ENCODE measurements around the gene WDFY3. TPM values are rescaled to one million over a fixed set of nuclear protein-coding genes. Genes with fewer than 3 reads are reported as not detected.

WDFY3 gene
- total and polyA plus RNA-seq, 3 donors from 2014 or later = 31.7 to 168 (median 126) TPM

DNA sequence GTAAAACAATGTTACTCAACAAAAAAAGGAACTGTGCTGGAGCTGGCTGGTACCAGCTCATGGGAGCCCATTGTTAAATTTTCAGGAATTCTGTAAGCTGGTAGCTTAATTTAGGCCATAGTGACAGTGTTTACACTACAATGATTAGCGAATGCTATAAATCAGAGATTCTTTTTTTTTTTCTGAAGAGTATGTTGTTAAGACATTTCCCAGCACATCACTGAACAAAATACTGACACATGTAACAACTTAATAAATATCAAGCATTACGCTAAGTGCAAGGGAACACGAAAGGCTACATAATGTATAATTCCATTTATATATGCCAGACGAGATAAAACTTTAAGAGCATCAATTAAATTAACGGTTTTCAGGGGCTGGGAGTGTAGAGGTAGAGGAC, 4.4 kb downstream of the WDFY3 start:
- no peak overlapping the region for H3K27ac ChIP-seq
- H3K9me3 ChIP-seq = no peaks in the 10 kb centered on the region
- DNase-seq = no peak
- no peaks in the 10 kb centered on the region for H3K36me3 ChIP-seq (ENCODE audit: low read depth, missing control alignments)
- intact Hi-C loops (cut with DNase I; ENCODE audit: low total_unique reads) = no loop called here
- no peak overlapping the region for H3K4me3 ChIP-seq
- H3K27me3 ChIP-seq = no peaks in the 10 kb centered on the region
- TF ChIP-seq CTCF (IDR thresholded peaks at IDR 0.05) (no peak), POLR2A (IDR thresholded peaks at IDR 0.05) (no peak)
- 65 to 69% methylated on average over 5 of the region's 5 CpGs for WGBS, 2 donors
- peaks cover 12% of the 10 kb centered on the region for H3K4me1 ChIP-seq

DNA sequence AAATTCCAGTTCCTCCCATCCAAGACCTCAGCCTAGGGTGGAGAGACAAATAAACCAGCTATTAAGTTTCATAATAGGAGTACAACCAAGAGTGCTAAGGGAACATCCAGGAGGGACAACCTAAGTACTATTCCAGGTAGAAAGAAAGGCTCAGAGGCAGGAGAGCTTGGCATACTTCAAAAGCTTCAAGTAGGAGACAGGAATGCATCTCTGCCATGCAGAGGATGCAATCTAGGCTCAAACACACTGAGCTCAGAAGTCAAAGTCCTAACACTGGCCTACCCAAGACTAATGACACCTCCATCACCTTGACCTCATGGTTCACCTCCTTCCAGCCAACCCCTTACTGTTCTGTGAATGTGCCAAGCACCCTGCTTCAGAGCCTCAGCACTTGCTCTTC, 8.1 kb downstream of the WDFY3 start:
- no peaks in the 10 kb centered on the region for H3K4me1 ChIP-seq
- intact Hi-C loops (cut with DNase I; ENCODE audit: low total_unique reads) = no loop called here

DNA sequence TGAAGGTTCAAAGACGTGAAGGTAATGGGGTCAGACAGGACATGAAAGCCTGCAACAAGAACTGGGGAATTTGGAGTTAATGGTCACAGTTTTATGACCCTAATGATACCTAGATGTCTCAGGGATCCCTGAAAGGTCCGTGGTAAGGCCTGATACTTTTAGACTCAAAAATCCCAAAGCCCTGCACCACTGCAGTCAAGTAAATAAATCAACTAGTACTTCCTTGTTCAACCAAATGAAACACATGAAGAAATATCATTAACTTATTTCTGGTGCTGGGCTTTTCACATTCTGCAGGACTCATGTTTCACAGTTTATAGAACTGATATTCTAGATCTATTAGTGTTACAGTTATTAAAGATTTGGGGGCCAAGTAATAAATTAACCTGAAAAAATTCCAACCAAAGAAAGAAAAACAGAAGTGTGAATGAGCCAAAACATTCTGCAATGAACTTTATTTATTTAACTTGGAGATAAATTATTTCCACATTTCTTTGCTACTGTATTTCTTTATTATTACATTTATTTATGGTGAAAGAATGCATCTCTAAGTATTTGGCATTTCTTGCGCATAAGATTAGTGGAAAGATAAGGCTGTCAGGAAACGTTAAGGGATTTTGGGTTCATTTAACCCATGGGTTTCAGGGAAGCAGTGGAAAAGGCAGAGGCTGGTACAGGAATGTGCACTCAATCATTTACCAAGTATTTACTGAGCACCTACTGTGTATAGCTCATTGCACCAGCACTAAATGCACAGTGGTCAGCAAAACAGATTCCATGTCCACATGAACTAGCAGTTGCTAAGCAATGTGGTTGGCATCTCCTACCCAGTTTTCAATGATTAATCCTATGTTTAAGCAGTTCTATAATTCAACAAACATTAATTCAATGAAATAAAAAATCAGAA, 8.7 kb downstream of the WDFY3 start:
- intact Hi-C loops (cut with DNase I; ENCODE audit: low total_unique reads) = no loop called here

More for the DNA sequence above, 8.1 kb downstream of the WDFY3 start:
- Histone ChIP-seq H3K4me3 (no peak overlapping the region), H3K27me3 (no peaks in the 10 kb centered on the region), H3K36me3 (ENCODE audit: low read depth, missing control alignments) (no peaks in the 10 kb centered on the region), H3K9me3 (no peaks in the 10 kb centered on the region), H3K27ac (no peak overlapping the region)
- no peak for TF ChIP-seq POLR2A (IDR thresholded peaks at IDR 0.05)
- no peak for TF ChIP-seq CTCF (IDR thresholded peaks at IDR 0.05)
- no peak for DNase-seq

DNA sequence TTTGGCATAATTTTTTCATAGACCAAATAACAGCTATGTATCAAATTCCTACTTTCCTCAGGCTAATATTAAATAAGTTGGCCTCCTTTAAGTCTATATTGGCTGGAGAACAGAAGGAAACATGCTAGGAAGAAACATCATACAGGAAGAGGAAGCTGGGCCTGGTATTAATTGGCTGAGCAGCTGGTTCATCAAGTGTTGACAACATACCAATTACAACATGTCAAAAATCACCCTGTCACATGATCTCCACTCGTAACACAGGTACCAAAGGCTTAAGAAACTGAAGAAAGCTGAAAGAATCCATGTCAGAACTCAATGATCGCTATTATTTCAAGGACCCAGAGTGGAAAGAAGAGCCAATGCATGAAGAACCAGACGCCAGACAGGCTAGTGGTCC, 10.5 kb downstream of the WDFY3 start:
- Histone ChIP-seq H3K27ac (no peak overlapping the region), H3K4me1 (no peaks in the 10 kb centered on the region), H3K9me3 (no peaks in the 10 kb centered on the region), H3K27me3 (no peaks in the 10 kb centered on the region), H3K4me3 (no peak overlapping the region), H3K36me3 (ENCODE audit: low read depth, missing control alignments) (no peaks in the 10 kb centered on the region)
- no peak for TF ChIP-seq CTCF (IDR thresholded peaks at IDR 0.05)
- no peak for TF ChIP-seq POLR2A (IDR thresholded peaks at IDR 0.05)
- intact Hi-C loops (cut with DNase I; ENCODE audit: low total_unique reads) = no loop called here
- DNase-seq = no peak
- 79 to 91% methylated on average over 3 of the region's 3 CpGs for WGBS, 2 donors

More for the DNA sequence above, 8.7 kb downstream of the WDFY3 start:
- H3K9me3 ChIP-seq = no peaks in the 10 kb centered on the region
- DNase-seq = no peak
- H3K4me3 ChIP-seq = no peak overlapping the region
- no peak overlapping the region for H3K27ac ChIP-seq
- no peak for TF ChIP-seq POLR2A (IDR thresholded peaks at IDR 0.05)
- TF ChIP-seq CTCF (IDR thresholded peaks at IDR 0.05) = no peak
- WGBS, 2 donors = 56 to 60% methylated on average over 4 of the region's 4 CpGs
- H3K36me3 ChIP-seq (ENCODE audit: low read depth, missing control alignments) = no peaks in the 10 kb centered on the region
- H3K4me1 ChIP-seq = no peaks in the 10 kb centered on the region
- no peaks in the 10 kb centered on the region for H3K27me3 ChIP-seq

All from testis (tissue), 3 donors.